Heart left ventricle (tissue), 16 donors: Measurements from ENCODE around the gene ANHX. TPM values are rescaled to one million over a fixed set of nuclear protein-coding genes. Genes with fewer than 3 reads are reported as not detected.

Source experiments
- ATAC-seq, 4 donors: fragments of 200-7000 bp; cut with Tn5 transposase; one replicate each; pipeline ENCODE4 v1.9.1; 2020 to 2022; ENCODE audit warnings: moderate library complexity in 4 of 4, mild to moderate bottlenecking in 3 of 4, moderate number of reproducible peaks in 1 of 4
- DNase-seq, 5 donors: peaks; one replicate each; pipeline ENCODE4 v3.0.0-alpha.2; 2020
- H3K27ac ChIP-seq, 12 donors: fragments of 200-600 bp; sonication (generic) in 4 of 12; one replicate each; pipeline versions ENCODE4 v1.5.0 to v1.8.0; 2016 to 2022; ENCODE audit warnings: mild to moderate bottlenecking in 2 of 12
- H3K27me3 ChIP-seq, 9 donors: fragments of 200-600 bp; sonication (generic) in 2 of 9; one replicate each; pipeline versions ENCODE4 v1.5.1 to v1.8.0; 2016 to 2022; ENCODE audit warnings: mild to moderate bottlenecking in 3 of 9
- H3K36me3 ChIP-seq, 9 donors: fragments of 200-600 bp; sonication (generic) in 2 of 9; one replicate each; pipeline versions ENCODE4 v1.5.0 to v1.8.0; 2018 to 2022; ENCODE audit warnings: mild to moderate bottlenecking in 2 of 9
- H3K4me1 ChIP-seq, 12 donors: fragments of 200-600 bp; sonication (generic) in 4 of 12; one replicate each; pipeline versions ENCODE4 v1.5.0 to v1.8.0; 2016 to 2022; ENCODE audit warnings: mild to moderate bottlenecking in 3 of 12
- H3K4me3 ChIP-seq, 12 donors: fragments of 200-600 bp; sonication (generic) in 4 of 12; one replicate each; pipeline versions ENCODE4 v1.5.0 to v1.8.0; 2017 to 2022; ENCODE audit warnings: mild to moderate bottlenecking in 9 of 12, moderate library complexity in 4 of 12
- H3K9me3 ChIP-seq, 12 donors: fragments of 200-600 bp; sonication (generic) in 4 of 12; one replicate each; pipeline versions ENCODE4 v1.5.0 to v1.8.0; 2016 to 2022; ENCODE audit warnings: mild to moderate bottlenecking in 1 of 12
- CTCF ChIP-seq, 12 donors: fragments of 200-600 bp; sonication (generic) in 4 of 12; IDR thresholded peaks; one replicate each; pipeline versions ENCODE4 v1.5.0 to v1.8.0; 2018 to 2022; ENCODE audit warnings: antibody characterized with exemption in 12 of 12, mild to moderate bottlenecking in 5 of 12
- POLR2A ChIP-seq, 2 donors: fragments of 450-650 bp; IDR thresholded peaks; one replicate each; pipeline ENCODE4 v1.6.1; 2017; ENCODE audit warnings: antibody characterized with exemption in 2 of 2, mild to moderate bottlenecking in 2 of 2, moderate library complexity in 2 of 2
- WGBS, 4 donors: extraction: QIAGEN DNeasy Blood & Tissue Kit in 2 of 4; methylation state at CpG; one replicate each; pipeline versions ENCODE4 v1.1.5 to v1.1.7; 2013 to 2018; 5-methylcytosine and 5-hydroxymethylcytosine counted together
- intact Hi-C, 10 donors: fragments of 100-400 bp; cut with DNase I; formaldehyde crosslinking; loops; one replicate each; pipeline versions ENCODE4 v1.11.1 to v1.14.2; 2022
- polyA plus RNA-seq, 2 donors: library from polyadenylated mRNA; stranded (reverse); fragments of 200-250 nt; gene quantifications; one replicate each; pipeline ENCODE4 v1.2.3, GENCODE V29; 2013
- total RNA-seq, 9 donors: library from RNA; depleted of rRNA in 2 of 9; stranded (reverse); fragments of >200 nt in 2 of 9; fragmentation: NEBNext Ultra II Directional in 3 of 9; extraction: Animal tissue kit (Norgen Biotek cat#: 25700) in 3 of 9; gene quantifications; one replicate each; pipeline versions ENCODE4 v1.1.0 to v1.2.4, GENCODE V29; 2016 to 2023
- donor health status: ischemic (EF 13 %, LVEDD 7.1; RV severe dilation, severe dysfunction).
- donor health status: healthy with polysubstance abuse.
- donor health status: DM: no; HTN: yes; CAD: no.
- donor health status: DM: no; HTN: no; CAD: no.
- donor health status: ischemic (EF 25% LVEDD 6.9; RV normal size, moderate dysfunction).
- donor health status: ischemic (EF 25% LVEDD 5.7; RV mildly dilated, moderate dysfunction).
- donor health status: healthy.
- donor health status: DM: yes; HTN: yes; CAD: no.
- donor health status: ischemic (EF 35%, LVEDD 5.7; RV mildly dilated, moderate dysfunction).
- donor health status: nonischemic (EF 11% LVEDD 7.7; RV severe dilation, severe dysfunction).
- donor health status: DM: yes; HTN: yes; CAD: no.
- donor health status: PGD.
- donor health status: ischemic (EF 29% LVEDD 5.4; RV normal size, mild dysfunction).
- donor health status: nonischemic (EF 23%, LVEDD 6.1; RV moderate dilation, normal function).

ANHX gene
- total and polyA plus RNA-seq, 11 donors = not detected

- Histone ChIP-seq H3K36me3 (no peaks in the 10 kb centered on the region), H3K4me1 (no peaks in the 10 kb centered on the region), H3K27me3 (peaks cover 0 to 12% (median 0%) of the 10 kb centered on the region in 9 donors), H3K9me3 (peaks cover 0 to 25% (median 0%) of the 10 kb centered on the region in 12 donors), H3K4me3 (no peak overlapping the region), H3K27ac (no peak overlapping the region)
- intact Hi-C loops = no loop called here
- DNase-seq (no peak), ATAC-seq (no peak)
- no peak for TF ChIP-seq POLR2A (IDR thresholded peaks at IDR 0.05)
- TF ChIP-seq CTCF (IDR thresholded peaks at IDR 0.05) = no peak
- 78 to 81% (median 80%) methylated on average over 6 of the region's 6 CpGs for WGBS, 4 donors
Measured at GRCh38 chr12:133233006-133233405, 2.7 kb downstream of the ANHX start.

- Histone ChIP-seq H3K9me3 (peaks cover 0 to 19% (median 2%) of the 10 kb centered on the region in 12 donors), H3K36me3 (no peaks in the 10 kb centered on the region), H3K27ac (no peak overlapping the region), H3K4me3 (no peak overlapping the region), H3K27me3 (peaks cover 0 to 3% (median 0%) of the 10 kb centered on the region in 9 donors), H3K4me1 (no peaks in the 10 kb centered on the region)
- no peak for DNase-seq
- TF ChIP-seq CTCF (IDR thresholded peaks at IDR 0.05) = no peak
- intact Hi-C loops = no loop called here
- no peak for ATAC-seq
- WGBS, 4 donors = 65 to 77% (median 70%) methylated on average over 3 of the region's 3 CpGs
Measured at GRCh38 chr12:133231001-133231400, 4.7 kb downstream of the ANHX start.

GRCh38 chr12:133227281-133227852 is 8.3 kb downstream of the ANHX start:
- TF ChIP-seq POLR2A (IDR thresholded peaks at IDR 0.05) (no peak), CTCF (IDR thresholded peaks at IDR 0.05) (no peak)
- Histone ChIP-seq H3K9me3 (peaks cover 0 to 32% (median 1%) of the 10 kb centered on the region in 12 donors), H3K36me3 (no peaks in the 10 kb centered on the region), H3K4me3 (no peak overlapping the region), H3K4me1 (no peaks in the 10 kb centered on the region), H3K27ac (no peak overlapping the region), H3K27me3 (no peaks in the 10 kb centered on the region)
- intact Hi-C loops = no loop called here
- DNase-seq (no peak), ATAC-seq (no peak)
- 65 to 79% (median 68%) methylated on average over 4 to 7 of the region's 7 CpGs for WGBS, 4 donors

GRCh38 chr12:133226690-133227089 is 9.0 kb downstream of the ANHX start:
- WGBS, 4 donors = 77 to 85% (median 81%) methylated on average over 5 to 8 of the region's 8 CpGs
- Histone ChIP-seq H3K4me3 (no peak overlapping the region), H3K9me3 (peaks cover 0 to 36% (median 5%) of the 10 kb centered on the region in 12 donors), H3K36me3 (no peaks in the 10 kb centered on the region), H3K4me1 (no peaks in the 10 kb centered on the region), H3K27me3 (no peaks in the 10 kb centered on the region), H3K27ac (no peak overlapping the region)
- DNase-seq (no peak), ATAC-seq (no peak)
- intact Hi-C loops = no loop called here
- TF ChIP-seq CTCF (IDR thresholded peaks at IDR 0.05) = no peak
- no peak for TF ChIP-seq POLR2A (IDR thresholded peaks at IDR 0.05)
